GM19023 (cell line): ENCODE data around the gene ARSG.

Source experiments
- ATAC-seq: cut with Tn5 transposase; IDR thresholded peaks from one replicate; pipeline ENCODE4 v1.9.1; 2021; ENCODE audit warnings: mild to moderate bottlenecking, moderate library complexity; ENCODE audit not compliant: unreplicated experiment

The ARSG gene

GRCh38 chr17:68462381-68463210 lies 171.3 kb downstream of the ARSG start:
- ATAC-seq: peak; percentile 41

- no peak for ATAC-seq
Observed at GRCh38 chr17:68463211-68464019, 172.1 kb downstream of the ARSG start.

DNA sequence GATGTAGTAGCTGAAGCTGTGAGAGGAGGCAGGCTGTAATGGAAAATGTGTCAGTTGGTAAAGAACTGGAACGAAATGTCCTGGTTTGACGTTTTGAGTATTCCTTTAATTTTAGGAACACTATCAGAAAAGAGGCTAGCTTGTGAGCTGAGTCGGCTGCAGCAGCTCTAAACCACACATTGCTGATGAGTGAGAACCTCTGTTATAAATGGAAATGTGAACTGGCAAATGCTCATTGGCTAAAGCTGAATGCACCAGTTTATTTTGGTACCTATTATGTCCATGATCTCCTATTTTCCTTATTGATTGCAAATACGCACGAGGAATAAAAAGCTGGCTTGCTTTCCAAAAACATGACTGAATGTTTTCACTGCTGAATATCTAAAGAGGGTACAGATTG lies 177.0 kb downstream of the ARSG start:
- ATAC-seq: no peak

GRCh38 chr17:68468788-68469187 lies 177.5 kb downstream of the ARSG start:
- ATAC-seq: no peak
